Measurements from ENCODE around the gene P4HTM. TPM values are rescaled to one million over a fixed set of nuclear protein-coding genes. Genes with fewer than 3 reads are reported as not detected.

The P4HTM gene
- total RNA-seq, 2 donors from 2014 or later = 57.6 to 75.1 TPM

- no peak for TF ChIP-seq CTCF (IDR thresholded peaks at IDR 0.05)
- Histone ChIP-seq H3K27ac (peak overlapping the region in 1 of 2 donors; percentile 93), H3K4me1 (ENCODE audit: control insufficient read depth in 1 of 2, low read depth in 2 of 2) (peaks cover 9 to 32% of the 10 kb centered on the region in 2 donors), H3K9me3 (no peaks in the 10 kb centered on the region), H3K27me3 (replicated peaks; ENCODE audit: insufficient read depth) (no peaks in the 10 kb centered on the region), H3K4me3 (peak overlapping the region; percentile 88), H3K36me3 (peaks cover under 1% of the 10 kb centered on the region)
- DNase-seq (ENCODE audit: low spot score) = no peak
- ATAC-seq (ENCODE audit: insufficient number of reproducible peaks, low FRiP score, low read depth) = no peak
Observed at GRCh38 chr3:48991851-48992545, 2.0 kb downstream of the P4HTM start.

- DNase-seq (ENCODE audit: low spot score) (no peak), ATAC-seq (ENCODE audit: insufficient number of reproducible peaks, low FRiP score, low read depth) (no peak)
- H3K36me3 ChIP-seq = no peaks in the 10 kb centered on the region
- no peak overlapping the region for H3K27ac ChIP-seq
- TF ChIP-seq CTCF (IDR thresholded peaks at IDR 0.05) = no peak
- H3K4me1 ChIP-seq (ENCODE audit: control insufficient read depth in 1 of 2, low read depth in 2 of 2) = peaks cover 9 to 22% of the 10 kb centered on the region in 2 donors
- no peaks in the 10 kb centered on the region for H3K27me3 ChIP-seq (replicated peaks; ENCODE audit: insufficient read depth)
- no peak overlapping the region for H3K4me3 ChIP-seq
- no peaks in the 10 kb centered on the region for H3K9me3 ChIP-seq
Observed at GRCh38 chr3:48993834-48994233, 3.8 kb downstream of the P4HTM start.

- TF ChIP-seq CTCF (IDR thresholded peaks at IDR 0.05) = no peak
- DNase-seq (ENCODE audit: low spot score) = no peak
- H3K27me3 ChIP-seq (replicated peaks; ENCODE audit: insufficient read depth) = no peaks in the 10 kb centered on the region
- no peaks in the 10 kb centered on the region for H3K36me3 ChIP-seq
- H3K9me3 ChIP-seq = no peaks in the 10 kb centered on the region
- H3K27ac ChIP-seq = no peak overlapping the region
- ATAC-seq (ENCODE audit: insufficient number of reproducible peaks, low FRiP score, low read depth) = no peak
- no peak overlapping the region for H3K4me3 ChIP-seq
- H3K4me1 ChIP-seq (ENCODE audit: control insufficient read depth in 1 of 2, low read depth in 2 of 2) = peaks cover 3 to 7% of the 10 kb centered on the region in 2 donors
Observed at GRCh38 chr3:48996640-48997039, 6.6 kb downstream of the P4HTM start.

- Histone ChIP-seq H3K9me3 (no peaks in the 10 kb centered on the region), H3K27me3 (replicated peaks; ENCODE audit: insufficient read depth) (no peaks in the 10 kb centered on the region), H3K36me3 (no peaks in the 10 kb centered on the region), H3K27ac (no peak overlapping the region), H3K4me1 (ENCODE audit: control insufficient read depth in 1 of 2, low read depth in 2 of 2) (peaks cover 0 to 2% of the 10 kb centered on the region in 2 donors), H3K4me3 (no peak overlapping the region)
- no peak for ATAC-seq (ENCODE audit: insufficient number of reproducible peaks, low FRiP score, low read depth)
- no peak for DNase-seq (ENCODE audit: low spot score)
- TF ChIP-seq CTCF (IDR thresholded peaks at IDR 0.05) = no peak
Observed at GRCh38 chr3:48997102-48997635, 7.1 kb downstream of the P4HTM start.

GRCh38 chr3:48997714-48998637 lies 7.9 kb downstream of the P4HTM start:
- H3K36me3 ChIP-seq = no peaks in the 10 kb centered on the region
- no peak for TF ChIP-seq CTCF (IDR thresholded peaks at IDR 0.05)
- H3K4me1 ChIP-seq (ENCODE audit: control insufficient read depth in 1 of 2, low read depth in 2 of 2) = no peaks in the 10 kb centered on the region
- DNase-seq (ENCODE audit: low spot score) (no peak), ATAC-seq (ENCODE audit: insufficient number of reproducible peaks, low FRiP score, low read depth) (no peak)
- no peak overlapping the region for H3K27ac ChIP-seq
- H3K27me3 ChIP-seq (replicated peaks; ENCODE audit: insufficient read depth) = no peaks in the 10 kb centered on the region
- no peaks in the 10 kb centered on the region for H3K9me3 ChIP-seq
- H3K4me3 ChIP-seq = no peak overlapping the region
